H7 (cell line): ENCODE measurements around the gene ELL3. TPM values are rescaled to one million over a fixed set of nuclear protein-coding genes. Genes with fewer than 3 reads are reported as not detected.

Experiments used
- total RNA-seq: library from RNA; depleted of rRNA; stranded (reverse); fragments of >200 nt; shearing (Covaris generic); gene quantifications from 2 replicates; pipeline ENCODE4 v1.2.3, GENCODE V29; 2014; rRNA removed

ELL3 gene
- total RNA-seq, 1 experiment from 2014 or later: 14.7 TPM

Other genes starting within 250 kb of the ELL3 start
- 10.5 and 11.7 TPM in 2 replicates for gene PPIP5K1, start 186.8 kb downstream of the ELL3 start, total RNA-seq
- 18.4 and 24.2 TPM in 2 replicates for gene CKMT1B, start 182.9 kb downstream of the ELL3 start, total RNA-seq
- gene STRC, start 158.2 kb downstream of the ELL3 start, total RNA-seq: 0.03 and 0.55 TPM in 2 replicates
- 0.41 and 0.94 TPM in 2 replicates for gene CATSPER2, start 128.1 kb downstream of the ELL3 start, total RNA-seq
- 14.9 and 26.1 TPM in 2 replicates for gene CKMT1A, start 83.1 kb downstream of the ELL3 start, total RNA-seq
- gene PDIA3, start 30.5 kb downstream of the ELL3 start, total RNA-seq: 197 and 224 TPM in 2 replicates
- gene SERF2, start 15.4 kb upstream of the ELL3 start, total RNA-seq: 372 and 456 TPM in 2 replicates
- 0.22 and 0.38 TPM in 2 replicates for gene SERINC4, start 23.3 kb upstream of the ELL3 start, total RNA-seq
- 6.3 and 8.6 TPM in 2 replicates for gene HYPK, start 23.6 kb upstream of the ELL3 start, total RNA-seq
- gene MFAP1, start 47.7 kb upstream of the ELL3 start, total RNA-seq: 25.3 and 29.8 TPM in 2 replicates
- 19.3 and 21.3 TPM in 2 replicates for gene WDR76, start 50.0 kb upstream of the ELL3 start, total RNA-seq